ENCODE measurements around the gene HUS1B. TPM values are rescaled to one million over a fixed set of nuclear protein-coding genes. Genes with fewer than 3 reads are reported as not detected.

Gene HUS1B
- total RNA-seq, 2 experiments from 2014 or later, result 0.40 to 1.0 TPM

GRCh38 chr6:679282-679681 is 22.4 kb upstream of the HUS1B start:
- Mint-ChIP-seq H3K36me3 (ENCODE audit: low read depth) (peaks cover 8% of the 10 kb centered on the region), H3K9me3 (no peaks in the 10 kb centered on the region), H3K27ac (no peak overlapping the region), H3K27me3 (no peaks in the 10 kb centered on the region), H3K4me3 (no peak overlapping the region), H3K4me1 (ENCODE audit: low read depth) (peaks cover 55% of the 10 kb centered on the region)
- CTCF ChIA-PET, result interaction anchor here (0.7 to 1.6 kb wide), 5 partner anchors 10 to 108 kb away, joined by 3 to 5 read pairs (median 4); no protein-coding TSS in a partner anchor
- intact Hi-C loops (cut with micrococcal nuclease), result no loop called here
- no peak for TF ChIP-seq CTCF (IDR thresholded peaks at IDR 0.05)
- DNase-seq (no peak), ATAC-seq (no peak)
- POLR2A ChIA-PET, result interaction anchor here (1.6 kb wide), 1 partner anchor 14 kb away, joined by 7 read pairs; the partner anchor contains the start of gene EXOC2

GRCh38 chr6:678520-678919 is 21.6 kb upstream of the HUS1B start:
- TF ChIP-seq CTCF (IDR thresholded peaks at IDR 0.05), result no peak
- no peak for ATAC-seq
- H3K27ac Mint-ChIP-seq, result no peak overlapping the region
- H3K9me3 Mint-ChIP-seq, result no peaks in the 10 kb centered on the region
- H3K4me1 Mint-ChIP-seq (ENCODE audit: low read depth), result peaks cover 47% of the 10 kb centered on the region
- no peak for DNase-seq
- H3K27me3 Mint-ChIP-seq, result no peaks in the 10 kb centered on the region
- ChIA-PET CTCF (interaction anchor here (0.7 to 1.4 kb wide), 4 partner anchors 11 to 109 kb away, joined by 3 to 5 read pairs (median 4); no protein-coding TSS in a partner anchor), POLR2A (no interaction called here)
- intact Hi-C loops (cut with micrococcal nuclease), result no loop called here
- H3K4me3 Mint-ChIP-seq, result no peak overlapping the region
- H3K36me3 Mint-ChIP-seq (ENCODE audit: low read depth), result peaks cover 8% of the 10 kb centered on the region

GRCh38 chr6:677919-678318 is 21.0 kb upstream of the HUS1B start:
- Mint-ChIP-seq H3K27me3 (no peaks in the 10 kb centered on the region), H3K4me1 (ENCODE audit: low read depth) (peaks cover 41% of the 10 kb centered on the region), H3K9me3 (no peaks in the 10 kb centered on the region), H3K4me3 (no peak overlapping the region), H3K36me3 (ENCODE audit: low read depth) (peaks cover 8% of the 10 kb centered on the region), H3K27ac (no peak overlapping the region)
- intact Hi-C loops (cut with micrococcal nuclease), result no loop called here
- ChIA-PET CTCF (no interaction called here), POLR2A (no interaction called here)
- TF ChIP-seq CTCF (IDR thresholded peaks at IDR 0.05), result no peak
- ATAC-seq (no peak), DNase-seq (no peak)

GRCh38 chr6:674956-675355 is 18.1 kb upstream of the HUS1B start:
- Mint-ChIP-seq H3K36me3 (ENCODE audit: low read depth) (peaks cover 12% of the 10 kb centered on the region), H3K9me3 (peaks cover 6% of the 10 kb centered on the region), H3K27me3 (no peaks in the 10 kb centered on the region), H3K4me1 (ENCODE audit: low read depth) (peaks cover 22% of the 10 kb centered on the region), H3K4me3 (no peak overlapping the region), H3K27ac (peak overlapping the region; percentile 27)
- intact Hi-C loops (cut with micrococcal nuclease), result no loop called here
- CTCF ChIA-PET, result interaction anchor here (0.6 to 0.7 kb wide), 2 partner anchors 82 to 1535 kb away, joined by 3 read pairs; no protein-coding TSS in a partner anchor
- ATAC-seq (peak; percentile 55), DNase-seq (no peak)
- POLR2A ChIA-PET, result interaction anchor here (0.6 to 1.1 kb wide), 2 partner anchors 8 to 210 kb away, joined by 3 to 4 read pairs; no protein-coding TSS in a partner anchor
- TF ChIP-seq CTCF (IDR thresholded peaks at IDR 0.05), result no peak

- intact Hi-C loops (cut with micrococcal nuclease), result no loop called here
- Mint-ChIP-seq H3K27ac (no peak overlapping the region), H3K9me3 (peaks cover 6% of the 10 kb centered on the region), H3K4me1 (ENCODE audit: low read depth) (peaks cover 19% of the 10 kb centered on the region), H3K36me3 (ENCODE audit: low read depth) (peaks cover 12% of the 10 kb centered on the region), H3K27me3 (no peaks in the 10 kb centered on the region), H3K4me3 (no peak overlapping the region)
- ChIA-PET POLR2A (interaction anchor here (0.6 to 1.1 kb wide), 2 partner anchors 9 to 209 kb away, joined by 3 to 4 read pairs; no protein-coding TSS in a partner anchor), CTCF (interaction anchor here (0.6 to 0.7 kb wide), 2 partner anchors 81 to 1535 kb away, joined by 3 read pairs; no protein-coding TSS in a partner anchor)
- DNase-seq (no peak), ATAC-seq (no peak)
- TF ChIP-seq CTCF (IDR thresholded peaks at IDR 0.05), result no peak
Observed at GRCh38 chr6:674406-674805, 17.5 kb upstream of the HUS1B start.
